IMR-90 (cell line): ENCODE data around the gene ANKHD1. TPM values are rescaled to one million over a fixed set of nuclear protein-coding genes. Genes with fewer than 3 reads are reported as not detected.

ENCODE experiments used
- ATAC-seq: fragments of 200-7000 bp; cut with Tn5 transposase; 2 replicates; pipeline ENCODE4 v1.9.1; 2020; ENCODE audit warnings: low read depth, mild to moderate bottlenecking, moderate library complexity
- BruUV-seq: library from RNA; stranded (reverse); fragments of 400-500 nt; replicated peaks from 2 replicates; lab custom pipeline; 2021; lab: Mats Ljungman, UMichigan
- CTCF ChIA-PET: fragments of 300-600 bp; formaldehyde crosslinking; extraction: SDS; loops from one replicate; lab custom pipeline; 2021; ENCODE audit warnings: antibody characterized with exemption; lab: Yijun Ruan, JAX
- POLR2A ChIA-PET: fragments of 300-600 bp; sonication (Branson Sonifier 250); formaldehyde crosslinking; loops from one replicate; lab custom pipeline; 2022; ENCODE audit warnings: antibody characterized with exemption; ENCODE audit not compliant: unreplicated experiment; lab: Charles Lee
- DNase-seq: peaks from one replicate; pipeline ENCODE4 v3.0.0; 2013
- H2AFZ ChIP-seq: replicated peaks from 2 replicates; pipeline ENCODE3; 2013; ENCODE audit warnings: low read length, mild to moderate bottlenecking; ENCODE audit not compliant: poor library complexity
- H2AK5ac ChIP-seq: 2 replicates; pipeline ENCODE4 v1.6.1; 2013; ENCODE audit warnings: low read depth, low read length, inconsistent platforms
- H2AK9ac ChIP-seq: replicated peaks from 2 replicates; pipeline ENCODE3; 2013; ENCODE audit warnings: mild to moderate bottlenecking, low read depth, low read length, moderate library complexity; ENCODE audit not compliant: poor library complexity
- H2BK120ac ChIP-seq: 2 replicates; pipeline ENCODE4 v1.6.1; 2013; ENCODE audit warnings: low read depth, low read length, inconsistent platforms
- H2BK15ac ChIP-seq: 3 replicates; pipeline ENCODE4 v1.6.1; 2013; ENCODE audit warnings: low read depth, low read length, inconsistent platforms
- H2BK20ac ChIP-seq: 2 replicates; pipeline ENCODE4 v1.6.1; 2013; ENCODE audit warnings: low read depth, mild to moderate bottlenecking, inconsistent platforms, low read length, moderate library complexity
- H2BK5ac ChIP-seq: 2 replicates; pipeline ENCODE4 v1.6.1; 2013; ENCODE audit warnings: mild to moderate bottlenecking, low read depth, low read length, inconsistent platforms; ENCODE audit not compliant: poor library complexity, severe bottlenecking
- H3K14ac ChIP-seq: replicated peaks from 2 replicates; pipeline ENCODE4 v1.6.1; 2013; ENCODE audit warnings: low read depth, low read length, inconsistent platforms
- H3K18ac ChIP-seq: 2 replicates; pipeline ENCODE4 v1.6.1; 2013; ENCODE audit warnings: low read depth, low read length, control low read depth
- H3K23ac ChIP-seq: 2 replicates; pipeline ENCODE4 v1.6.1; 2013; ENCODE audit warnings: low read depth, low read length, inconsistent platforms
- H3K27ac ChIP-seq: 2 replicates; pipeline ENCODE4 v1.5.1; 2013; ENCODE audit warnings: mild to moderate bottlenecking, control low read depth, low read length; ENCODE audit not compliant: insufficient read depth
- H3K27me3 ChIP-seq: 2 replicates; pipeline ENCODE4 v1.6.1; 2013; ENCODE audit warnings: low read length; ENCODE audit not compliant: control insufficient read depth, insufficient read depth
- H3K36me3 ChIP-seq: 2 replicates; pipeline ENCODE4 v1.6.1; 2013; ENCODE audit warnings: low read length, mixed read lengths; ENCODE audit not compliant: control insufficient read depth, insufficient read depth
- H3K4ac ChIP-seq: 2 replicates; pipeline ENCODE4 v1.6.1; 2013; ENCODE audit warnings: low read depth, low read length, inconsistent platforms
- H3K4me1 ChIP-seq: 2 replicates; pipeline ENCODE4 v1.6.1; 2013; ENCODE audit warnings: low read length, mixed read lengths; ENCODE audit not compliant: control insufficient read depth, insufficient read depth
- H3K4me2 ChIP-seq: 2 replicates; pipeline ENCODE4 v1.6.1; 2013; ENCODE audit warnings: low read depth, mild to moderate bottlenecking, control low read depth, low read length, moderate library complexity
- H3K4me3 ChIP-seq: 2 replicates; pipeline ENCODE4 v1.5.1; 2013; ENCODE audit warnings: low read depth, mild to moderate bottlenecking, control low read depth, low read length, moderate library complexity; ENCODE audit not compliant: insufficient read depth
- H3K56ac ChIP-seq: 2 replicates; pipeline ENCODE4 v1.6.1; 2013; ENCODE audit warnings: low read length, inconsistent platforms; ENCODE audit not compliant: insufficient read depth; ENCODE audit errors: extremely low read depth
- H3K79me1 ChIP-seq, 2 experiments: 2 replicates each; pipeline ENCODE4 v1.6.1; 2013; ENCODE audit warnings: low read length in 2 of 2, inconsistent platforms in 1 of 2, low read depth in 1 of 2
- H3K9ac ChIP-seq: 2 replicates; pipeline ENCODE4 v1.6.1; 2013; ENCODE audit warnings: low read depth, low read length, control low read depth
- H3K9me1 ChIP-seq: 2 replicates; pipeline ENCODE4 v1.6.1; 2013; ENCODE audit warnings: low read length, inconsistent platforms; ENCODE audit not compliant: insufficient read depth
- H3K9me3 ChIP-seq: 2 replicates; pipeline ENCODE4 v1.6.1; 2013; ENCODE audit warnings: low read length; ENCODE audit not compliant: control insufficient read depth, insufficient read depth
- H4K20me1 ChIP-seq: 2 replicates; pipeline ENCODE4 v1.6.1; 2013; ENCODE audit warnings: low read length, inconsistent platforms; ENCODE audit not compliant: insufficient read depth
- H4K5ac ChIP-seq: 2 replicates; pipeline ENCODE4 v1.6.1; 2013; ENCODE audit warnings: mild to moderate bottlenecking, low read depth, low read length, control low read depth
- H4K8ac ChIP-seq, 2 experiments: 2 replicates each; pipeline ENCODE4 v1.6.1; 2013; ENCODE audit warnings: low read depth in 2 of 2, low read length in 2 of 2, control low read depth in 1 of 2, inconsistent platforms in 1 of 2
- H4K91ac ChIP-seq: 2 replicates; pipeline ENCODE4 v1.6.1; 2013; ENCODE audit warnings: low read depth, low read length, inconsistent platforms; ENCODE audit not compliant: insufficient read depth
- BHLHE40 ChIP-seq: fragments of 150-350 bp; IDR thresholded peaks from 2 replicates; pipeline ENCODE4 v1.6.1; 2016; ENCODE audit warnings: mild to moderate bottlenecking, low read depth, low read length
- CEBPB ChIP-seq: IDR thresholded peaks from 2 replicates; pipeline ENCODE4 v1.6.1; 2012; ENCODE audit warnings: low read depth, low read length, improper control_type of control experiment
- CHD1 ChIP-seq: IDR thresholded peaks from 2 replicates; pipeline ENCODE4 v1.6.1; 2012; ENCODE audit warnings: low read depth, low read length, improper control_type of control experiment
- CTCF ChIP-seq: conservative IDR thresholded peaks from 2 replicates; pipeline ENCODE4 v1.5.1; 2012; ENCODE audit warnings: mild to moderate bottlenecking, low read depth, low read length, improper control_type of control experiment
- ELK1 ChIP-seq: fragments of 150-350 bp; IDR thresholded peaks from 2 replicates; pipeline ENCODE4 v1.6.1; 2016; ENCODE audit warnings: low read depth, mild to moderate bottlenecking, low read length, moderate library complexity, borderline replicate concordance
- FOS ChIP-seq: fragments of 150-350 bp; IDR thresholded peaks from 2 replicates; pipeline ENCODE4 v1.6.1; 2016; ENCODE audit warnings: low read depth, low read length
- MAFK ChIP-seq: IDR thresholded peaks from 2 replicates; pipeline ENCODE4 v1.6.1; 2012; ENCODE audit warnings: low read depth, low read length, improper control_type of control experiment
- MAZ ChIP-seq: IDR thresholded peaks from 2 replicates; pipeline ENCODE4 v1.6.1; 2012; ENCODE audit warnings: low read depth, mild to moderate bottlenecking, low read length, improper control_type of control experiment, moderate library complexity, borderline replicate concordance
- POLR2A ChIP-seq: IDR thresholded peaks from 2 replicates; pipeline ENCODE4 v1.6.1; 2012; ENCODE audit warnings: mild to moderate bottlenecking, low read depth, low read length
- RAD21 ChIP-seq: IDR thresholded peaks from 2 replicates; pipeline ENCODE4 v1.6.1; 2012; ENCODE audit warnings: low read length, improper control_type of control experiment
- RFX5 ChIP-seq: IDR thresholded peaks from 2 replicates; pipeline ENCODE4 v1.8.0; 2012; ENCODE audit warnings: low read depth, mild to moderate bottlenecking, low read length, moderate library complexity
- SMC3 ChIP-seq: fragments of 150-350 bp; IDR thresholded peaks from 2 replicates; pipeline ENCODE4 v1.6.1; 2016; ENCODE audit warnings: low read depth, mild to moderate bottlenecking, antibody characterized with exemption, low read length, moderate library complexity
- WGBS, 2 experiments: methylation state at CpG; one replicate each; pipeline versions ENCODE4 v1.1.5 to v1.1.7; 2013; ENCODE audit warnings: missing lambda C conversion rate in 2 of 2; ENCODE audit not compliant: insufficient read length in 1 of 2; ENCODE audit errors: extremely low coverage in 2 of 2; 5-methylcytosine and 5-hydroxymethylcytosine counted together
- dilution Hi-C: fragments of 300-500 bp; cut with HindIII; formaldehyde crosslinking; loops from one replicate; pipeline ENCODE4 v1.14.3; 2018; ENCODE audit warnings: low sequenced_read_pairs; ENCODE audit not compliant: unreplicated experiment
- in situ Hi-C: fragments of 300-500 bp; cut with MboI; formaldehyde crosslinking; loops from 3 replicates; pipeline ENCODE4 v1.14.3; 2019; ENCODE audit warnings: low sequenced_read_pairs, inconsistent platforms, mixed read lengths
- intact Hi-C: fragments of 100-400 bp; cut with micrococcal nuclease; formaldehyde crosslinking; loops from 2 replicates; pipeline ENCODE4 v1.10.0; 2022
- polyA plus RNA-seq, 3 experiments: library from polyadenylated mRNA; depleted of rRNA; stranded (reverse); fragments of >200 nt; gene quantifications; 2 replicates each; pipeline ENCODE4 v1.2.3, GENCODE V29; 2012; ENCODE audit warnings: low replicate concordance in 1 of 3
- total RNA-seq: library from RNA; depleted of rRNA; stranded (reverse); fragments of >200 nt; gene quantifications from 2 replicates; pipeline ENCODE4 v1.2.3, GENCODE V29; 2012
- TF ChIP-seq, protein P1 (sequence below): fragments of 150-350 bp; IDR thresholded peaks from 2 replicates; pipeline ENCODE4 v1.6.1; 2017; ENCODE audit warnings: mild to moderate bottlenecking, antibody characterized with exemption, low read length, low read depth

Gene ANKHD1
- total and polyA plus RNA-seq, 2 of the 4 experiments (the other 2 are of a cell fraction), result 32.1 to 36.7 TPM

GRCh38 chr5:140570058-140570457 lies 168.4 kb downstream of the ANKHD1 start:
- peaks cover 14% of the 10 kb centered on the region for H3K9me1 ChIP-seq
- H3K36me3 ChIP-seq, result peaks cover 25% of the 10 kb centered on the region
- POLR2A ChIA-PET, result no interaction called here
- H2AK5ac ChIP-seq, result no peak overlapping the region
- no peak overlapping the region for H3K27ac ChIP-seq
- H3K14ac ChIP-seq, result no peak overlapping the region
- DNase-seq, result no peak
- no peak overlapping the region for H3K4ac ChIP-seq
- H3K27me3 ChIP-seq, result no peaks in the 10 kb centered on the region
- no TSS peak for BruUV-seq
- no peak for ATAC-seq
- H4K20me1 ChIP-seq, result no peaks in the 10 kb centered on the region
- H4K5ac ChIP-seq, result no peak overlapping the region
- in situ Hi-C loops, result no loop called here
- no peak overlapping the region for H3K4me3 ChIP-seq
- no peak overlapping the region for H2AFZ ChIP-seq
- peaks cover 16 to 36% of the 10 kb centered on the region in 2 experiments; a peak in 3 of 4 replicates for H3K79me1 ChIP-seq
- no peak overlapping the region for H2BK120ac ChIP-seq
- no peak overlapping the region for H2BK15ac ChIP-seq
- no peak overlapping the region for H4K91ac ChIP-seq
- H3K9ac ChIP-seq, result no peak overlapping the region
- dilution Hi-C loops, result no loop called here
- intact Hi-C loops, result no loop called here
- H4K8ac ChIP-seq, result no peak overlapping the region
- CTCF ChIA-PET, result interaction anchor here (0.8 to 1.2 kb wide), 2 partner anchors 65 to 69 kb away, joined by 3 read pairs; partner anchors contain the start of gene TMCO6
- TF ChIP-seq CHD1, result no peak
- TF ChIP-seq POLR2A, result no peak
- no peak for TF ChIP-seq CEBPB
- no peak for TF ChIP-seq SMC3
- TF ChIP-seq BHLHE40, result no peak
- TF ChIP-seq MAZ, result no peak
- TF ChIP-seq FOS, result no peak
- TF ChIP-seq, protein P1, sequence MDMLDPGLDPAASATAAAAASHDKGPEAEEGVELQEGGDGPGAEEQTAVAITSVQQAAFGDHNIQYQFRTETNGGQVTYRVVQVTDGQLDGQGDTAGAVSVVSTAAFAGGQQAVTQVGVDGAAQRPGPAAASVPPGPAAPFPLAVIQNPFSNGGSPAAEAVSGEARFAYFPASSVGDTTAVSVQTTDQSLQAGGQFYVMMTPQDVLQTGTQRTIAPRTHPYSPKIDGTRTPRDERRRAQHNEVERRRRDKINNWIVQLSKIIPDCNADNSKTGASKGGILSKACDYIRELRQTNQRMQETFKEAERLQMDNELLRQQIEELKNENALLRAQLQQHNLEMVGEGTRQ, result no peak
- TF ChIP-seq MAFK, result no peak
- no peak for TF ChIP-seq RAD21
- TF ChIP-seq CTCF, result no peak
- TF ChIP-seq RFX5, result no peak
- no peak for TF ChIP-seq ELK1
- peaks cover 6% of the 10 kb centered on the region for H3K4me1 ChIP-seq
- no peak overlapping the region for H3K23ac ChIP-seq
- H2BK20ac ChIP-seq, result no peak overlapping the region
- H3K18ac ChIP-seq, result no peak overlapping the region
- WGBS, 2 experiments, result 73% methylated on average over 2 of the region's 4 CpGs; no CpG with 5 or more reads in 1 of the 2 experiments
- H2AK9ac ChIP-seq, result no peak overlapping the region
- H3K9me3 ChIP-seq, result no peaks in the 10 kb centered on the region
- no peak overlapping the region for H2BK5ac ChIP-seq
- H3K56ac ChIP-seq, result no peak overlapping the region
- H3K4me2 ChIP-seq, result no peak overlapping the region
